ENCODE data around the gene DCLK1. TPM values are rescaled to one million over a fixed set of nuclear protein-coding genes. Genes with fewer than 3 reads are reported as not detected.

DCLK1 gene
- total RNA-seq, 1 donor from 2014 or later, result 1.5 TPM

GRCh38 chr13:35936246-35936978 lies 194.8 kb downstream of the DCLK1 start:
- no peak for ATAC-seq

- ATAC-seq, result no peak
These were observed 200.2 kb downstream of the DCLK1 start for GRCh38 chr13:35930665-35931631.

GRCh38 chr13:35927567-35928021 lies 203.6 kb downstream of the DCLK1 start:
- no peak for ATAC-seq

- peak; percentile 47 for ATAC-seq
These were observed 204.2 kb downstream of the DCLK1 start for GRCh38 chr13:35926859-35927530.

GRCh38 chr13:35925669-35926068 lies 205.5 kb downstream of the DCLK1 start:
- no peak for ATAC-seq

GRCh38 chr13:35923347-35923746 lies 207.8 kb downstream of the DCLK1 start:
- peak; percentile 35 for ATAC-seq

DNA sequence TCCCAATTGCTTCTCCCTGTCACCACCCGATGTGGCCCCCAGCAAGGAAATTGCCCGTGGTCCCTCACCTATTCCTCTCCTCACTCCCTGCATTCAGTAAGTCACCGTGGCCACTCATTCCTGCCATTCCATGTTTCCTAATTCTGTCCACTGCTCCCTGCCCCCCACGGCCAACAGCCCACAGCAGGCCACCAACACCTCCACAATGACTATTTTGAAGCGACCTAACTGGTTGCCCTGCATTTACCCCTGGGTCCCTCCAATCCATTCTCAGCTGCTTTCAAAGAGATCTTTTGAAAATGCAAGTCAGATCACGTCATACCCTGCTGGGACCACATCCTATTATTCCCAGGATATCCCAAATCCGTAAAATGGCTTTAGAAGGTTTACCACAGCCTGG lies 210.4 kb downstream of the DCLK1 start:
- ATAC-seq, result no peak

DNA sequence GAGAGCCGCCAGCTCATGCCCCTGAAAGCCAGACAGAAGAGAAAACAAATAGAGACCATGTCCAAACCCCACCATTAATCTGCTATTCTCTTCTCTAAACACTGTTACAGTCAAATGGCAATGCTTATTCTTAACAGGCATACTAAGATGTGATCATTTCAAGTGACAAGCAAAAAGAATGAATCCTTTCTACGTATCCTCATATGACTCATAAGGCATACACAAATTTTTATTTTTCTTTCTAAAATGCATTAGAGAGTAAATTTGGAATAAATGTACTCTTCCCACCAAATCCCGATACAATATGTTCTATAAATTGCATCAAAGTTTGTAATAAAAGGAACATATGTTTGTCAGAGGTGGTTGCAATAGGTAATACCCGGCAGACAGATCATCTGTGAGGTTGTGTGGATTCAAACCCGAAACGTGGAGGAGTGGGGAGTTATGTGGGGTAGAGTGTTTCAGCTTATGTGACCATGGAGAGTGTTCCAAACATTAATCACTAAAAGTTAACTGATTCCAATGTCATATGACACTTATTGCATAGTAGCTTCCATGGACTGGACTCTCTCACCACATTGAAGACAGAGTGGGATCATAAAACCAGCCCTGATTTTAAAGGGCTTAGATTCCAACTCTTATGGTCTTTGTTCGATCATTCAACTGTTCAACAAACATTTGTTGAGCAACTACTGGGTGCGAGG lies 213.1 kb downstream of the DCLK1 start:
- ATAC-seq, result no peak

DNA sequence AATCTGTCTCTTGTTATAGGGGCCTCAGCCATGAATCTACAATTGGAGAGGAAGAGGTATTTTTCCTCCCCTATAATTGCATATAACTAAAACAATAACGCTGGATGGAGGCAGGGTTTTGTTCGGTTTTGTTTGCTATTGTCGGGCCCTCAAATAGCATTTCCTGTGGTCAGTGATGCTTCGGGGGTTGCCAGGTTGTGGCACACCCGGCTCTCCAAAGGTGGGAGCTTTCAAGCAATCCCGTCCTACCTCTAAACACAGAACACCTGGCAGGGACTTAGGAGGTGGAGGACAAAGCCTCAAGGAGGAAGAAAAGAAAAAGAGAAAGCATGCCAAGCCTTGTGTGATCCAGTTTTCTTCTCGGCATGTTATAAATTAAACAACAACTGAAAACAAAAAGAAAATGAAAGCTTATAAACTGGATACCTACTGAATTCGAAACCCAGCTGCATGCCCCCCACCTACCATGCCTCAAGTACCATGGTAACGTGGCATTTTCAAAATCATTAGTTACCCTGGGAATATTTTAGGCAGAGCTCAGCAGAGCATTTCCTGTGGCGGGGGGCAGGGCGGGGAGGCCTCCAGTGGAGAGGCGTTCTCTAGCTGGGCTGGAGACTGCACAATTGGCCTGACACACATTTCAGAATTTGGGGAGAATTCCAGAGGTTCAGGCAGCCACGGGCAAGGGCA lies 213.8 kb downstream of the DCLK1 start:
- ATAC-seq, result no peak

GRCh38 chr13:35916146-35916545 lies 215.0 kb downstream of the DCLK1 start:
- no peak for ATAC-seq

GRCh38 chr13:35914662-35915061 lies 216.5 kb downstream of the DCLK1 start:
- ATAC-seq, result no peak

- no peak for ATAC-seq
These were observed 218.3 kb downstream of the DCLK1 start for GRCh38 chr13:35912841-35913240.

DNA sequence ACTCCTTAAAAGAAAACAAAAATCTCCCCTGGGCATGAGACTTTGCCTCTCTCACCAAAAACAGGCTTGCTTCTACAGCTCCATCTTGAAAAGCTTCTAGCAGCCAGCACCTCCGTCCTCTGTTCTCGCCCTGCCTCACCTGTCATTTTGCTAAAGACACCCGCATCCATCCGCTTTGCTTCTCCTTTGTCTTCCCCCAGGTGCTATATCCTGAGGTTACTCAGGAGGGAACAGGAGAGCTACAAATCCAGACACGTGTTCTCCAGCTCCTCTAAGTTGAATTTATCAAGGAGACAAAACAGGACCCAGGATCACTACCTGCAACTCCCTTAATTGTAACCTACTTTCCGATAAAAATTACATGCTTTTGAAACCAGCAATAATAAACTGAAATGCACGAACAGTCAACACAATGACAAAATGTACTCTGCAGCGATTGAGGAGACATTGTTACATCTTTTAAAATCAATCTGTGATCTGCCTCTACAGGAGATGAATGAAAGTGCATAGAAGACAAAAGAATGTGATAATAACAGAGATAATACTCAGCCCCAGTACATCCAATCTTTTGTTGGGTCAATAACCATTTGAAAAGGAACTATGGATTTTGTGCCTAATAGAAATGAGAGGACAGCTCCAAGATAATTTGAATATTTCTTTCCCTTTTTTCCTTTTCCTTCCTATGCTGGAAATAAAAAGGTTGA lies 221.2 kb downstream of the DCLK1 start:
- ATAC-seq, result no peak

DNA sequence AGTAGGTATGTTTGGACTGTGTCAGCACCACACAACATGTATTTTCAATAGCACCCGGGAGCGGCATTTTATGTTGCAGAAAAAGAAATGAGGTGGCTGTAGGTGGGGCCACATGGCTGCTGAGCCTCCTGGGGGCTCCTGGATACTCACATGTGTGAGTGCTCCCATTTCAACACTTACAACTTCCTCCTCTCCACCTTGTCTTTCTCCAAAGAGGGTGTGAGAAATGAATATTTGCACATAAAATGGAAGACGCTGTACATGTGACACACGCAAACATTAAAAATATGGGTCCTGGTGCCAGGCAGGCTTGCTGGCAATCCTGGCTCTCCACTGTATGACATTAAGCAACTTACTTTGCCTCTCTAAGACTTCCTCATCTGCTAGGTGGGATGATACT lies 222.1 kb downstream of the DCLK1 start:
- no peak for ATAC-seq

GRCh38 chr13:35908226-35908625 lies 223.0 kb downstream of the DCLK1 start:
- ATAC-seq, result no peak

GRCh38 chr13:35906636-35907035 lies 224.5 kb downstream of the DCLK1 start:
- ATAC-seq, result no peak

GRCh38 chr13:35903075-35903474 lies 228.1 kb downstream of the DCLK1 start:
- no peak for ATAC-seq

- ATAC-seq, result no peak
These were observed 233.1 kb downstream of the DCLK1 start for GRCh38 chr13:35898041-35898440.

- ATAC-seq, result no peak
These were observed 236.5 kb downstream of the DCLK1 start for GRCh38 chr13:35894636-35895035.

- ATAC-seq, result no peak
These were observed 238.1 kb downstream of the DCLK1 start for GRCh38 chr13:35892837-35893814.

Data from esophagus mucosa (tissue), 1 donor.